HG03066 (cell line): Measurements from ENCODE around the gene ZNF154.
"Not testable (repeated sequence)": the region's sequence is repeated elsewhere in the genome, so short reads cannot be mapped to it uniquely, and the experiment has no call there.

Source experiments
- ATAC-seq: cut with Tn5 transposase; IDR thresholded peaks from one replicate; pipeline ENCODE4 v1.9.1; 2021; ENCODE audit warnings: low read depth; ENCODE audit not compliant: unreplicated experiment

Gene ZNF154

GRCh38 chr19:57708641-57709361 lies at the start of gene ZNF154:
Gene ZNF154 (minus strand): TSS chr19:57709204. CDS start chr19:57708971, 233 bp downstream.
- no peak for ATAC-seq

GRCh38 chr19:57757941-57758340 lies 48.9 kb upstream of the ZNF154 start:
- ATAC-seq, result no peak

GRCh38 chr19:57755031-57755430 lies 46.0 kb upstream of the ZNF154 start:
- ATAC-seq, result no peak

GRCh38 chr19:57754091-57754673 lies 45.2 kb upstream of the ZNF154 start:
- ATAC-seq, result no peak

- ATAC-seq, result no peak
These were observed 39.0 kb upstream of the ZNF154 start for GRCh38 chr19:57748029-57748428.

GRCh38 chr19:57747472-57747807 lies 38.4 kb upstream of the ZNF154 start:
- ATAC-seq, result no peak

GRCh38 chr19:57746580-57747471 lies 37.8 kb upstream of the ZNF154 start, which contains the start of gene ZNF776:
Gene ZNF776 (plus strand): TSS chr19:57746815. CDS start chr19:57747059, 244 bp downstream.
- peak; percentile 95 for ATAC-seq

GRCh38 chr19:57738770-57739169 lies 29.8 kb upstream of the ZNF154 start:
- ATAC-seq, result not testable (repeated sequence)

- not testable (repeated sequence) for ATAC-seq
These were observed 29.3 kb upstream of the ZNF154 start for GRCh38 chr19:57738320-57738719.

GRCh38 chr19:57720878-57721277 lies 11.9 kb upstream of the ZNF154 start:
- no peak for ATAC-seq

GRCh38 chr19:57719901-57720519 lies 11.0 kb upstream of the ZNF154 start:
- ATAC-seq, result no peak

- ATAC-seq, result no peak
These were observed 10.4 kb upstream of the ZNF154 start for GRCh38 chr19:57719424-57719823.

GRCh38 chr19:57712222-57712621 lies 3.2 kb upstream of the ZNF154 start:
- ATAC-seq, result no peak

GRCh38 chr19:57709616-57710015 lies 612 bp upstream of the ZNF154 start:
- no peak for ATAC-seq

- ATAC-seq, result no peak
These were observed 2.7 kb downstream of the ZNF154 start for GRCh38 chr19:57706346-57706745.

GRCh38 chr19:57701625-57702024 lies 7.4 kb downstream of the ZNF154 start:
- ATAC-seq, result no peak

GRCh38 chr19:57689750-57690149 lies 19.3 kb downstream of the ZNF154 start:
- no peak for ATAC-seq

GRCh38 chr19:57688011-57688763 lies 20.8 kb downstream of the ZNF154 start:
- no peak for ATAC-seq

GRCh38 chr19:57687363-57688010 lies 21.5 kb downstream of the ZNF154 start:
- ATAC-seq, result no peak

- no peak for ATAC-seq
These were observed 22.3 kb downstream of the ZNF154 start for GRCh38 chr19:57686727-57687126.
